GM18498 (cell line): ENCODE results near the gene CCNK.

Experiments
- ATAC-seq: cut with Tn5 transposase; IDR thresholded peaks from one replicate; pipeline ENCODE4 v1.9.1; 2021; ENCODE audit warnings: mild to moderate bottlenecking, moderate library complexity; ENCODE audit not compliant: unreplicated experiment

Gene CCNK

DNA sequence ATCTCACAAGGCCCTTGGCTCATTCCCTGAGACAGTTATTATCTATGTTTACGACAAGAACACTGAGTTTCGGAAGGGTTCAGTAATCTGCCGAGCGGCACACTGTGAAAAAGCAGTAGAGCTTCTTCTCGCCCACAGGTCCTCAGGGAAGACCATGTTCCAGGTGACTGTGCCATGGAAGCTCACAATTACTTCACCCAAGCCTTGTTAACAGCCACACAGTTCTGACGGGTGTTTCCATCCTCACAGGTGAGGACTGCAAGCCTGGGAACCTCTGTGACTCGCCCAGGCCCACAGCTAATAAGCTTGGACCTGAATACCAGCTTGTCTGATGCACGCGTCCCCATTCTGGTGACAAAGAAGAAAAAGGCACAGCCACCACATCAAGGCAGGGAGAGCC, 15.9 kb upstream of the CCNK start:
- no peak for ATAC-seq

DNA sequence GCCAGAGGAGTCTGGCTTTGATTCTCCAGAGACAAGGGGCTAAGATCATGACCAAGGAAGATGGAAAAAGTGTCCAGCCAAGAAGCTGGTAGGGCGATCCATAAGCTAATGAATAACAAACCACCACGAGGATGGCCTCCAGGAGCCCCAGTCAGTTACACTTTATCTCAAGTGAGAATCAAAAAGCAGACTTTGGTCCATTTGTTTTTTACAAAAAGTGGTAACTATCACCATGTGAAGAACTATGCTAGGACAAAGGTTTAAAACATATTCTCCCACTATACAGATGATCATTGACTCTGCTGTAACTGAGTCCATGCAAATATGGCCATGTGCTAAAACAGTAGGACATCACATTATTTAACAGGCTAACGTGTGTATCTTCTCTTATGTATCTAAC, 14.5 kb upstream of the CCNK start:
- ATAC-seq = no peak

DNA sequence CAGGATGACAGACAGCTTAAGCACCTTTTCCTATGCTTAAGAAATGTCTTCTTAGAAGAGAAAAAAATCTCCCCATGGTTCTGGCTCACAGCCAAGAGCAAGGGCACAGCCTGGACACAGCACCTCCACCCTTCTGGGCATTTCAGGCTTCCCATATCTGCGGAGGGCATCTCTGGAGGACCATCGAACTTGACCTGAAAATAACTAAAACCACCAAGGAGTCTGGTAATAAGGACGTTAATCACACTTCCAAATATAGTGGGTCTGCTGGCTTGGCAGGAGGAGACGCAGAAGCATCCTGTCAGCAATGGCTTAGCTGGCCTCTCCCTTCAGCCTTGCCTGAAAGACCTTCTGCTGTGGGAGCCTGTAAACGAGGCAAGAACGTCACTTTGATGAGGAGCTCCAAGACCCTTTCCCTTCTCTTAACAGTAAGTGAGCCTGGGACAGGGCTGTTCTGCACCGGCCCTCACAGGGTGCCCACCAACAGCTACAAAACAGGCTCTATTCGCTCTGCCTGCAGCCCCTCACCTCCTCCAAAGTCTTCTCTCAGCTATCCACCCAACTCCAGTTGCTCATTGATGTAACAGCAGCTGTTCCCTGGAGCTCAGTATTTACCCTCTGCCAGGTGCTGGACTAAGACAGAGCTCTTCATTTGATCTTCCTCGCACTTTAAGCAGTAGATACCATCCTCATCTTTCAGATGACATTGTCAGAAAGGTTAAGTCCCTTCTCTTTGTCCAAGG, 13.7 kb upstream of the CCNK start:
- no peak for ATAC-seq

DNA sequence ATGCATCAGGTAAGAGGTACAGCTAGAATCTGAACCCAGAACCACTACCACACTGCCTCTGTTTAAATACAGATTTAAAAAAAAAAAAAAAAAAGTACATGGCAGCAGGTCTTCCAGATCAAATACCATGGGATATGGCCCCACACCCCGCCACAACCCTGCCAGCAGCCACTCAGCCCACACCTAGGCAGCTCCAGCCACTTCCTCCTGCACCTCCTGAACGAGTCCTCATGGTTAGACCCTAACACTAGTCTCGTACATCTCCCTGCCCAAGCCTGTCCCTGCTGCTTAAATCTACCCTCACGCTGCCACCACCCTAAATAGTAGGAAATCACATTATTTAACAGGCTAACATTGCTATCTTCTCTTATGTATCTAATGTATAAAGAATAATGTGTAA, 13.1 kb upstream of the CCNK start:
- no peak for ATAC-seq

DNA sequence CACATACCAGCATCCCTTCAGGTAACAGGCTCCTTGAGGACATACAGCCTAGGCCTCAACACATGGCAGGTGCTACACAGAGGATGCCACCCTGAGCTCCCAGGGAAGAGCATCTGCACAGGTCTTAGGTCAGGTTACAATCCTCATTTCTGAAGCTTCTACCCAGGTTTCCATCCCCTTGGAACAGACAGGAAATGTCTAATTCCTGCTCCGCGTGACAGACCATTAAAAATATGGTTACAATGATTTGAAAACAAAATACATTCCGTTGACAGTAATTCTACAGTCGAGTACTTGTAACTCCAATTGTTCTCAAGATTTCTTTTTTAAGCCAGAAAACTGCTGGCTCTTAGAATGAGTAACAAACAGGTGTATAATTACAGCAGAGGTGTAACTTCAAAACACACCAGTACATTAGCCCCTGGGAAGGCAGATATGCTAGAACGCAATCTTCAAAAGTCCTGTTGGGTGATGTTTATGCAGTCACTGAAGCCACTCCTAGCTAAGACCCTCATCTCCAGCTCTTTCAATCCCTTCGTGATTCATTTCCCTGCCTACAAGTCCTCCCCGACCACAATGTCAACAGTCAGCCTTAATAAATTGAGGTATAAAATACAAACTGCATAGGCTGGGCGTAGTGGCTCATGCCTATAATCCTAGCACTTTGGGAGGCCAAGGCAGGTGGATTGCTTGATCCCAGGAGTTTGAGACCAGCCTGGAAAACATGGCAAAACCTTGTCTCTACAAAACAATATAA, 12.2 kb upstream of the CCNK start:
- no peak for ATAC-seq

DNA sequence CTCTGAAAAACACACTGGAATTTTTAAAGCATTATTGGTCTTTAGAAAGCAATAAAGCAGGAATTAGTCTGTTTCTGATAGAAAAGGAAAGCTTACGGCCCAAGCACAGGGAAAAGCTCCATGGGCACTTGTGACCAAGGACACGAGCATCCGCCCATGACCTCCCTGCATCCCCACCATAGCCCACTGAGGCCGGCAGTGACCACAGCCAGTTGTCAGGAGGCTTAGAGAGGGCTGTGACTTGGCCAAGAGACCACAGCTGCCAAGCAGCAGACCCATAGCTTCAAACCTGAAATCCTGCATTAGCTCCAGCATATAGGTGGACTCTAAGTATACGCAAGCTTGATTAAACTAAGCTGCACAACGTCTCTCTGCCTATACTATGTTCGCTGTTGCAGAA, 9.5 kb upstream of the CCNK start:
- ATAC-seq = no peak

DNA sequence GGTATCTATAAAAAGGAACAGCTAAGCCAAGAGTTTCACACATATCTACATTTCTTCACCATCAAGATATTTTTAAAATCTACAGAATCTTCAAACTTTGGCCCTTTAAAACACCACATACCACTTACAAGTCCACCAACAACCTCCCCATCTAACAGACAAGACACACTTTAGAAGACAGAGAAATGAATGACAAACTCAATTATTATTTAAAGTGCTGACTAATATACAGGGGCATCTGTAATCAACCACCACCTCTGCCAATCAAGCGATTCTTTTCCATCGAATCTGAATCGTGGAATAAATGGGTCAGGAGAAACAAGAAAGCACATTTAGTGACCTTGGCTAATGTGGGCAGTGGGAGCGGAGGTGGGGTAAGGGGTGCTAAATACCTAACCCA, 8.3 kb upstream of the CCNK start:
- no peak for ATAC-seq

DNA sequence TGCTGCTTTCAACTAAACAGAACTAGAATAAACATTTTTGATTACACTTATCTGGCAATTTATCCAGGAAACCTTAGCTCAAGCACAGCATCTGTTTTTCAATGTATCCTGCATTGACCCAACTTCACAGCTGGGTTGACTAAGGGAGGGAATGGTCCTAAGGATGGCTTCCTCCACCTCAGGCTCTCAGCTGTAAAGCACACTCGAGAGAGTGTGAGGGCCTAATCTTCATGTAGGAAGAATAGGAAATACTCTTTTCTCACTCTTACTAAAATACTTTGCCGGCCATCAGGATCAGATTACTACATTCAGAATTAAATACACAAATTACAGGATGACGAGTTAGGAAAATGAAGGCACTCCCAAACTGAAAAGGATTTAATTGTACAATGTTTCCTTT, 7.8 kb upstream of the CCNK start:
- no peak for ATAC-seq

DNA sequence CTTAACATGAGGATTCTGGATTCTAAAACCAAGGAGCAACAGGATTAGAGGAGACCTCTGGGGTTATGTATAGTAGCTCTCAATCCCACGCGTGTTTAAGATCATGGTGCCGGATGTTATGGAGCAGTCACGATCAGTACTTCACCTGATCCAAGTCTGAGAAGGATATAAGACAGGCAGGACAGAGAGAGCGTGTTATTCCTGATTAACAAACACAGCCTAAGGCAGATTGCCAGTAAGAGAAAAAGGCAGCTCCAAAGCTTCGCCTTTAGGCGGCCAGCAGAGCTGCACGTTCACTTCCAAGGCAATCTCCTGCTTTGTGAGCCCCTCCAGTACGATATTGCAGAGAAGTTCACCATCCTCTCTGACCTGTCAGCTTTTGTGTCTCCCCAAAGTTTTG, 6.0 kb upstream of the CCNK start:
- ATAC-seq = no peak

DNA sequence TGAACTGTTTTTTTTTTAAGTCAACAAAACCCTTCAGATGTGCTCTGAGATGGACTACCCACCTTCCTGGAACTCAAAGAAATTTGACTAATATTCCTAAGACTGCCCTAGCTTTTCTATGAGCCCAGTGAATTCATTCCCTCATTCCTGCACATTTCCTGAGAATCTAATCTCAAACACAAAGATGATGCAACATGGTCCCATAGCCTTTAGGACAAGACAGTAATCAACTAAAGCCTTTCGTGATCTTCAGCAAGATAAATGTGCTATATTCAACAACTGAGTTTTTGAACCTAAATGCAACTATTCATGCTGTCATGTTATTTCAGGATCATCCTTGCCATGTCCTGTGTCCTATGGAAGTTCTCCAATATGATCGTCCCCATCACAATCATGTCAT, 5.5 kb upstream of the CCNK start:
- ATAC-seq = no peak

DNA sequence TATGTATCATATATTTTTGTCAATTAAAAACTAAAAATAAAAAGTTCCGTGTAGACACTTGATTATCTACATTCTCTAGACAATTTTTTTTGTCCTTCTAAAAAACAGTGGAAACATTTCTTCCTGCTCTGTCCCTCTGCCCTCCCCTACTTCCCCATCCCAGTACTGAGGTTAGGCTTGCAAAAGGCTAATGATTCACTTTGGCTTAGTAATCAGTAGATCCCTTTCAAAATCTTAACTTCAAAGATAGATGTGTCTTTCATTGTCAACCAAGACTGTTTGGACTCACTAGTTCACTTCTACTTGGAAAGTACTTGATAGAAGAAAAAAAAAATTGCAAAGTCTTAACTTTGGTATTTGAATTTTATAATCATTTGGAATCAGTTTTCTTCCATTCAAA, 4.3 kb upstream of the CCNK start:
- ATAC-seq = no peak

DNA sequence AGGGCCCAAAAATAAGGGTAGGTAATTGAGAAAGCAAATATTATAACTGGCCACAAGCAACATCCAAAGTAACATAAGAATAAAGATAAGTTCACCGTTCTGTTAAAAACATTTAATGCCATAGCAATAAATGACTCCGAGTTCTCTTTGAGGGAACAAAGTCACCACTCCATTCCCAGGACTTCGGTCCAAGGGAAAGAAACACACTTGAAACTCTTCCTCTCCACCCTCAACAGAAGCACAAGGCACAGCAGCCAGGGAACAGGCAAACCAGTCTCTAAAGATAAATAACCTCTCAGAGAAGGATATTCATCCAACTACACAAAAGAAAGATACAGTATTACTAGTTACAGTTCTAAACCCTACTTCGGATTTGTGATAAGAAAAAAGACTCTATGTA, 3.1 kb upstream of the CCNK start:
- ATAC-seq = no peak

DNA sequence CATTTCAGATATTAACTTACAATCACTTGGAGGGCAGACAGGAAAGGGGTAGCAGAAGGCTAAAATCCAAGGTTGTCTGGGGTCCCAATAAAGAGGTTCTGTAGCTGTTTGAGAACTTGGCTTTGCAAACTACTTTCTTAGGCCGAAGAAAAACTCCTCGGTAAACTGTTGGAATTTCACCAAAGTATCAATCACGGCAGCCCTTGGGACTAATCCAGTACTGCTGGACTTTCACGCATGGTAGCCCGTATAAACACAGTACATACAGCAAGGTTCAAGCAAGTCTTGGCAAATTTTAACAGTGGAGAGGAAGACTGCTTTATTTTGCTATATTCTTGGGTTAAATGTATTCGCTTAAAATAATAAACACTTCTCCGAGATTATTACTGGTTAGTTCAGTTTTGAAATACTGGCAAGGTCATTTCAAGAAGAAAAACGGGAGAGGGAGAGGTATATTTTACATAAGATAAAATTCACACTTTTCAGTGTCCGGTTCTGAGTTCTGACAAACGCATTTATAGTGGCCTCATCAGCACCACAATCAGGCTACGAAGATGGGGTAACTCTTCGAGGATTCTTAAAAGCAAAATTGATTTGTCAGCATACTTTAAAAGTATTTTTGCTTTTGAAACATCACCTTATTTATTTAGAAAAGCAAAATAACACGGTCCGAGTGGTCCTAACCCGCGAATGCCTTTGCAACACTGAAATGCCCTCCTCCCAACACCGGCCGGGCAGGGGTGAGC, 1.9 kb upstream of the CCNK start:
- no peak for ATAC-seq

DNA sequence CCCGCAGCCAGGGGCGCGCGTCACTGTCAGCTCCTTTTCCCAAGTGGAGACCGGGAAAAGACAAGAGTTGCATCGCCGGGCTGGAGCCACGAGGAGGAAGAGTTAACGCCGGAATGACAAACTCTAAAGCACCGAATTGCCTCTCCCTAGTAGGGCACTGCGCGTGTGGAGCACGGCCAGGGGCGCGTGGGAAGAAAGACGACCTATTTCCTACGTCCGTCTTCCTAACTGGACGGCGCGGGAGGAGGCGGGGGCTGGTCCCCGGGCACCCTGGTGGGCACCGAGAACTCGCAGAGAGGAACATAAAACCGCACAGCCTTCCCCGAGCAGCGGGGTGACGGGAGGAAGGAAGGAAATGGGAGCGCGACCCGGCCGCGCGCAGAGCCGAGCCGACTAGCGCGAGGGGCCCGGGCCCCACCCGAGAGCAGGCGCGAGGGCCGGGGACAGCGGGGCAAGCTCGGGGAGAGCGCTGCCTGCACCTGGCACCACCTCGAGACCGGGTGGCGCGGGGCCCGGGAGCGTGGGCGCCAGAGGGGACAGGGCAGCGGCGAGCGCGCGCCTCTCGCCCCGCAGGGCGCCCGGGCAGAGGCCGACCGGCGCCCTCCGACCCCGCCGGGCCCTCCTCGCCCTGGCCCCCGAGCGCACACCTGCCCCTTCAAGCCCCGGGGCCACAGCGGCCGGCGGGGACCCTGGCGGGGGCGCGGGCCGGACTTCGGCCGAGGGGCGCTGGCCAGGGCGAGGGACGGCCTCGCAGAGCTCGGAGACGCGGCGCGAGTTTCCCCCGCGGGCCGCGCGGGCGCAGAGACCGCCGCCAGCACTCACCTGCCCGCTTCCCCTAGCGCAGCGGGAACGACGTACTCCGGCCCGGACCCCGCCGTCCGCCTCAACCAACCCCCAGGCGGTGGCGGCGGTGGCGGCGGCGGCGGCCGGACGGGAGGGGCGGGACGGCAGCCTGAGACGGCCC, 1.0 kb upstream of the CCNK start, which contains the start of gene SETD3:
SETD3 (minus strand) TSS at position 954 of the 964 bp plus-strand sequence. CDS start 15,054 bp downstream, outside the sequence.
- ATAC-seq = peak; percentile 8

DNA sequence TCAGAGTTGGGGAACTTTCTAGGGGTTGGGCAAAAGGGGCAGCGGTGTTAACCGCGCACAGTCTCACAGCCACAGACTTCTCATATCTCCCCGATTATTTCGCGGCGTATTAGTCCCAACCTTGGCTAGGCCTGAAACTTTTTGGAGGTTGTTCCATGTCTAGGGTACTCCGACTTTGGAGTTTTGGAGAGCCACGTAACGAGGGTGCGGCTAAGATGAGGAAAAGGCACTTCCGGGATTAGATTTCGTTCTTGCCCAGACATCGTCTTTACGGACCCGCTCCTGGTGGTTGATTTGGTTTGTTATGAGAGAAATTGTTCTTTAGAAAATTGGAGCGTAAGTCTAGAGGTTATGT, 513 bp downstream of the CCNK start:
- no peak for ATAC-seq

DNA sequence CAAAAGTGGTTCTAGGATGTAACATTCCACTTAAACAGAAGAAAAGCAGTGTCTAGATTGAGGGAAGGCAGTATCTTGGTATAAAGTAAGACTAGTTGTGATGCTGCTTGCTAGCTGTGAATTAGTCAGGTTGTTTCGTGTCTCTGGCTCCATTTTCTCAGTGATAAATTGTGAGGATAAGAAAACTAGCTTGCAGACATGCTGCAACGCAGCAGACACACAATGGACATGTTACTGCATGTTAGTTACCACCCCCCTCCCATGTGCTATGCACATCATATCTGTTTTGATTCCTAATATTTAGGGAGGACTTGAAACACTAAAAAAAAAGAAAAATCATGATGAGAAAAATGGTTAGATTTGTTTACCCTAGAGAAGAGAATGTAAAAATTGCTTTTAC, 2.9 kb downstream of the CCNK start:
- ATAC-seq = no peak

DNA sequence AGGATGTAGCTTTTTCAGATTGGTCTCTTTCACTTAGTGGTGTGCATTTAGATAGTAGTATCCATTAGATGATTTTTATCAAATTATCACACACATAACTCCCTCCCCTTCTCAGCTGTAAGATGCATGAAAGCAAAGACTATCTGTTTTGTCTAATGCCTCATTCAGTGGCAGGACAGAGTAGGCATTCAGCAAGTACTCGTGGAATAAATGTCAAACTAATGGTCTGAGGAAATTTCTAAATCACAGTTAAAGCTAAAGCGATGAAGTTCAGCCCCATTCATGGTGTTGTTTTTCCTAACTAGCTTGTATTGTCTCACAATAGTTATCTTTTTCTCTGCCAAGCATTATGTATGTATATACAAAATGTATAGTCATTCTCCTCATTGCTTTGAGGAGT, 16.1 kb downstream of the CCNK start:
- ATAC-seq = no peak

DNA sequence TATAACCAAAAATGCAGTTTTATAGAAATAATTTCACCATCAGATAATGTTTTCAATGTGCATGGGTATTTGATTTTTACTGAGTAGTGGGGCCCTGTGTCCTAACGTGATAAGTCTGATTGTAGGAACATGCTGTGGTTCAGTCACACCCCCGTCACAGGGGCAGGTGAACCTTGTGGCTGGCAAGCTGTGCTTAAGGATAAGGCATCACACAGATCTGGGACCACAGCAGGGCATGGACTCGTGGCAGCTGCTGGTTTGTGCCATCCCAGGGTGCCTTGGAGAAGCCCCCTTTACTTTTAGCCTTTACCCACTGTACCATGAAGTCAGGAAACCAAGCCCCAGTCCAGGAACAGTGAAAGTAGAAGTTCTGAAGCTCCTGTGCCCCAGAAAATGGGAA, 16.7 kb downstream of the CCNK start:
- ATAC-seq = no peak

DNA sequence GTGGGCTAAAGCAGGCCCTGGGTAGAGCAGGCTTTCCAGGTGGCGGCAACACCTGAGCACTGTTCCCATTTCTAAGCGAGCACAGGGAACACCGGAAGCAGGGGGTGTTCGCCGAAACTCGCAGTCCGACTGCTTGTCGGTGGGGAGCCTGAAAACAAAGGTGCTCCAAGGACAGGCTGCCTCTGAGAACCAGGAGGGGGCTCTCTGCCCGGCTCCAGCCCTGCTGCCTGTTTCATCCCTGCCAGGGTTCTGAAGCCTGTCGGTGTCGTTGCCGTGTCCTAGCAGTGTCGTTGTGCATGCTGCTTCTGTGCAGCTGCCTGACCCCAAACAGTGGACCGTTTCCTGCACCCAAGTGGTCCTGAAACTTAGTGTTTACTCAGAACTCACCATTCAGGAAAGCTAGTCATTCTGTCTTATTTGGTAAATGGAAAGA, 21.8 kb downstream of the CCNK start:
- ATAC-seq = no peak

DNA sequence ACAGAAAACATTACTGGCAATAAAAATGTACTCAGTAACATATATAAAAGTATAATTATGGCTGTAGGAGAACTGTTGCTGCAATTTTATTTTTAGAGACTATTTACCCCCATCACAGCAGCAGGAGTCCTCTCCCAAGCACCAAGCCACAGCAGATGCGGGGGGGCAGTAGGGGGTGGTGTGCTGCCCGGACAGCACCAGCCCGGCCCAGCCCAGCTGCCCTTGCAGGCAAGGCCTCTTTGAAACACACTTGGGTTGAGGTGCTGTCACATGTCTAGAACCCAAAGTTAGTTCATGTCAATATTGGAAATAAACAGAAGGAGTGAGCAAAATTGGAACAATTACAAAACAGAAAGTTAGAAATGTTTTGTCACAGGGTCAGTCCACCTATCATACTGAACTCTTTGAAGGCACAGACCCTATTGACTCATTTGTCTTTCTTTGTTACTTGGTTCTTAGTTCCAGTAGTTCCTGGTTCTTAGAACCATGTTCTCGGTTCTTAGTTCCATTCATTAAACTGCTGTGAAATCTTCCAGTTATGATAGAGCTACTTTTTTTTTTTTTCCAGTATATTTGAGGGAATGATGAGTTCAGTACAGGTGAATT, 22.7 kb downstream of the CCNK start:
- no peak for ATAC-seq
